Fibroblast of pulmonary artery (primary cell): ENCODE results near the gene UNC13C.
"Not testable (repeated sequence)": the region's sequence is repeated elsewhere in the genome, so short reads cannot be mapped to it uniquely, and the experiment has no call there.

Source experiments
- DNase-seq: peaks from one replicate; pipeline ENCODE4 v3.0.0-alpha.2; 2010; ENCODE audit warnings: low read depth
- H3K4me3 ChIP-seq: replicated peaks from 2 replicates; pipeline ENCODE4 v1.5.1; 2011; ENCODE audit warnings: low read depth, mild to moderate bottlenecking, control low read depth, low read length, moderate library complexity
- CTCF ChIP-seq: IDR thresholded peaks from 2 replicates; pipeline ENCODE4 v1.5.1; 2011; ENCODE audit warnings: mild to moderate bottlenecking, control low read depth, low read length, inconsistent platforms; ENCODE audit errors: missing control alignments

Gene UNC13C

GRCh38 chr15:54374184-54374952 is 396.1 kb downstream of the UNC13C start:
- no peak overlapping the region for H3K4me3 ChIP-seq
- TF ChIP-seq CTCF = no peak
- DNase-seq = no peak

GRCh38 chr15:54387799-54388198 is 409.6 kb downstream of the UNC13C start:
- DNase-seq = no peak
- TF ChIP-seq CTCF = no peak
- H3K4me3 ChIP-seq = no peak overlapping the region

- H3K4me3 ChIP-seq = no peak overlapping the region
- no peak for TF ChIP-seq CTCF
These were observed 410.5 kb downstream of the UNC13C start for GRCh38 chr15:54388746-54389145.

GRCh38 chr15:54410481-54410880 is 432.2 kb downstream of the UNC13C start:
- no peak for TF ChIP-seq CTCF
- H3K4me3 ChIP-seq = no peak overlapping the region
- DNase-seq = no peak

More at GRCh38 chr15:54388746-54389145, 410.5 kb downstream of the UNC13C start:
- no peak for DNase-seq

GRCh38 chr15:54424171-54424570 is 445.9 kb downstream of the UNC13C start:
- no peak overlapping the region for H3K4me3 ChIP-seq
- DNase-seq = no peak
- no peak for TF ChIP-seq CTCF

- TF ChIP-seq CTCF = no peak
- no peak overlapping the region for H3K4me3 ChIP-seq
These were observed 450.4 kb downstream of the UNC13C start for GRCh38 chr15:54428596-54428995.

GRCh38 chr15:54450288-54450687 is 472.0 kb downstream of the UNC13C start:
- H3K4me3 ChIP-seq, DNase-seq: not testable (repeated sequence)

More at GRCh38 chr15:54428596-54428995, 450.4 kb downstream of the UNC13C start:
- DNase-seq = no peak
